GM21447 (cell line): ENCODE measurements around the gene FAM83C.
A peak's percentile ranks its signal among the peaks of the same experiment; 100 is the strongest.

Experiments
- ATAC-seq: cut with Tn5 transposase; IDR thresholded peaks from one replicate; pipeline ENCODE4 v1.9.1; 2021; ENCODE audit not compliant: unreplicated experiment

Gene FAM83C

DNA sequence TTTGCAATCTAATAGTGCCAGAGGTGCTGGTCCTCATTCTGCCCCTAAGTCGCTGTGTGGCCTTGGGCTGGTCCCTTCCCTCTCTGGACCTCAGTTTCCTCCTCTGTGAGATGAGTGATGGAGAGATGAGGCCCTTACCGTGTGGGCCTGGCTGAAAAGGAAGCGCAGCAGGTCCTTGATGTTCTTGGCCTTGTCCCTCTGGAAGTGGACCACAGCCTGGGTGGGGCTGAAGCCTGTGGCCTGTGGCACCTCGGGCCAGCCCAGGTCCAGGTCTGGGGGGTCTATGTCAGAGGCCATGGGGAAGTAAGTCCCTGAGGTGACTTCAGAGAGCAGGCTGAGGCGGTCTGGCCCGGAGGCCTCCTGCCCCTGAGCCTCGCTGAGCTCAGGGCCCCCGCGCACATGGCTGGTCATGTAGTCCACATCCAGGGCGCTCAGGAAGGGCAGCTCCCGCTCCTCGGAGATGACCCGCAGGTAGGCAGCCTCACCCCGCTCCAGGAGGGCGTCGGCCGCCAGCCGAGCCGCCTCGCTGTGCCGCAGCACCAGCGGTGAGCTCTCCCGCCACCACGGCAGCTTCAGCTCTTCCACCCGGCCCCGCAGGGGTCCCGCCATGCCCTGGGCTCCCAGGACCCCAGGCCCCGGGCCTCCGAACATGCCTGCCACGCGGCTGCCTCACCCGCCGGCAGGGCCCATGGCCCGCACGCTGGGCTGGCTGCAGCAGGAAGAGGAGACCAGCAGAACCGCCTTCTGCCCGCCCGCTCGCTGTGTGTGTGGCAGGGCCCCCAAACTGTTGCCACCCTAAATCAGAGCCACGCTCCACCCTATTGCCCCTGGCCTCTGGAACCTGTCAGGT is at the start of gene FAM83C:
FAM83C (minus strand) TSS at position 772 of the 850 bp plus-strand sequence; CDS start at position 651, 121 bp downstream.
- no peak for ATAC-seq

- no peak for ATAC-seq
Observed at GRCh38 chr20:35341366-35342028, 49.3 kb upstream of the FAM83C start.

GRCh38 chr20:35340436-35340835 is 48.2 kb upstream of the FAM83C start:
- ATAC-seq = no peak

GRCh38 chr20:35339636-35340035 is 47.4 kb upstream of the FAM83C start:
- ATAC-seq = no peak

DNA sequence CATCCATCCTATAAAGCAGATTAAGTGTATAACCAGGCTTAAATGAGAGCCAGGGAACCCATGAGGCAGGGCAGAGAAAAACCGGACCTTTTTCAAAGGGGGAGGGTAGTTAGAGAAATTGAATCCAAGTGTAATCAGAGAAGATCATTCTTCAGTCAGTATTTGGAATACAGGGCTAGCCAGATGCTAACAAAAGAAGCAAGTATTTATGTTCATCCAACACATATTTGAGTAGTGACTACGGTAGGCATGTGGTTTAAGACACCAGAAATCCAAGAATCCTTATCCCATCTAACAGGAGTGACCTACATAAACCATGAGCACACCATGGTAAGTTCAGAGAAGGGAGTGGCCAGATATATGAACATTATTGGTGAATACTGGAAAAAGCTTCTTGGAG is 46.8 kb upstream of the FAM83C start:
- no peak for ATAC-seq

DNA sequence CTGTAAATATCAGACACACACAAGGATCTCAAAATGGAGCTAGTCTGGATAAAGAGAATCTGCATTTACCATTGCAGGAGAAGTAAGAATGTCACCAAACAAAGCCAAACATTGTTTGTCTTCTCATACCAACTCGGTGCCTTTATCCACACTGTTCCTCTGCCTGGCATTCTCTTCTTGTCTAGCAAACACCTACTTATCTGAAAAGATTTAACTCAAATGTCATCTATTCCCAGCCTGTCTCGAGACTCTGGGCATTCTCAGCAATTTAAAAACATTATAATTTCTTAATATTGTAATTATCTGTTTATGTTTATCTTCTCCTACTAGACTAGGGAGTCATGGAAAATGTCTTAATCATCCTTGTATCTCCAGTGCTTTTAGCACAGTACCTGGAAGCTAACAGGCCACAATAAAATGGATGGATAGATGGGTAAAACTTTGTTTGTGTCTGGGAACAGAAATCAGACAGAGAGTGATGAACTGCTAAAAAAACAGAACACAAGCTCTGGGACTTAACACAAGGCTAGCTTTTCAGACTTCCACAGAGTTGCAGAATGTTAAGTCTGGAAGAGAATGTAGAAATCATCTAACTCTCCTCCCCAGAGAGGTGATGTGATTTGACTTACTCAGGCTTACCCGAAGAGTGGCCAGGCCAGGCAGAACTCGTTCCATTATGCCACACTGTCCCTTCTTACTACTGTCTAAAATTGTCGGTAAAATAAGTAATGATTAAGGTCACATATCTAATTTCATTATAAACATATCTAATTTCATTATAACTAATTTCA is 42.3 kb upstream of the FAM83C start:
- ATAC-seq = no peak

DNA sequence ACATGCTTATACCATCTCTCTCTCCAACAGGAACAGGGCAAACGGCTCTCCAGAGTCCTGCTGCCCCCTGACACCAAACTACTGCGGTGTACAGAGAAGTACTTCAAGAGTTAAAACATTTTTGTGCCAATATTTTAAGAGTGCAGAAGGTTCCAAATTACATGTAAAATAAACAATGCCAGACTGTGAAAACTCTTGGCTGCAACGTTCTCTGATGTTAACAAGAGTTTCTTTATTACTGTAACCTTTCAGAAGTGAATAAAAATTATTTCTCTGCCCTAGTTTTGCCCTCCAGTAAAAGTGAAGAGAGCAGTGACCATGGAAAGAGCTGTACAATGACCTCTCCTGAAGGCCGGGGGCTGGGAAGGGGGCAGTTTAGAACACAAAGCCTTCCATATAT is 41.4 kb upstream of the FAM83C start:
- no peak for ATAC-seq

GRCh38 chr20:35332540-35333200 is 40.4 kb upstream of the FAM83C start:
- no peak for ATAC-seq

DNA sequence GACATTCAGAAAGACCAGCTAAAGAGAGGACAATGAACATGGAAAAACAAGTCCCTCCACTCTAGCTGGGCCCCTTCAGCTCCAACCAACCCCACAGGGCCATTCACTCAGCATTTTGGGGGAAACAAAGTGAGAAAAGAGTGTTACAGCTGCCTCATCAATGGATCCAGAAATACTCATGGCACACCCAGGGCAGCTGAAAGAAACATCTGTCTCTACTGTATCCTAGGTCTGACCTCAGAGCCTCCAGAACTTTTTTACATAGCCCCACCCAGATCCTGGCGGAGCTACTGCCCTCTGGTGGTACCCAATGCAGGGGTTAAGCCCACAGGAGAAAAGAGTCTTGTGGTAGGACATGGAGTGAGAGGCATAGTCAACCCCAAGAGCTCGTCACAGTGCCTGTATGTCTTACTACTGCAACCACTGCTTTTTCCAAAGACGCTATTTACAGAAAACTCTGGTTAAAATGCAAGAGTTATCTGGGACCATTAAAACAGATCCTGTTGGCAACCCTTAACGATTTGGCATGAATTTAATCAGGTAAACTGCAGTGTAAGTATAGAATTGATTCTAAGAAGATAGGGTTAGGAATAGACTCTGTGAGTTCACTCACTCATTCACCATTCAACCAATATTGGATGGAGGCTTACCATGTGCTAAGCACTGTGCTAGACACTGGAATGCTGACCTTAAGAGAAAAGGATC is 37.4 kb upstream of the FAM83C start:
- peak; percentile 53 for ATAC-seq

DNA sequence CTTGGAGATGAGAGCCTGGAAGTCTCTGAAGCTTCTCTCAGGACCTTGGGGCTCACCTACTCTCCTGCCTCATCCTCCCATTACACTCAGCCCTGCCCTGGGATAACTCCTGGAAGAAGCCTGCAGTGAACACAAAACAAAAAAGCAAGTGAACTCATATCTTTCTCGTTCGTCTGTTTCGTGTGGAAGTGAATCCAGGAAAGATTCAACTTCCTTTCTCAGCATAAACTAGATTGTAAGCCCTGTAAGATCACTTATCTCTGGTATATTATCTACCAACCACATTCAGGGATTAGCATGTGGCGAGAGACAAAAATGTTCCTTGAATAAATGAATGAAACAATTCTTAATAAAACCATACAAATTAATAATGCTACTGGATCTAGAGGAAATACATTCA is 36.5 kb upstream of the FAM83C start:
- no peak for ATAC-seq

- ATAC-seq = no peak
Observed at GRCh38 chr20:35328095-35328685, 36.0 kb upstream of the FAM83C start.

- ATAC-seq = no peak
Observed at GRCh38 chr20:35327074-35327976, 35.1 kb upstream of the FAM83C start.

GRCh38 chr20:35326740-35327073 is 34.5 kb upstream of the FAM83C start:
- no peak for ATAC-seq

- ATAC-seq = no peak
Observed at GRCh38 chr20:35326021-35326739, 34.0 kb upstream of the FAM83C start.

DNA sequence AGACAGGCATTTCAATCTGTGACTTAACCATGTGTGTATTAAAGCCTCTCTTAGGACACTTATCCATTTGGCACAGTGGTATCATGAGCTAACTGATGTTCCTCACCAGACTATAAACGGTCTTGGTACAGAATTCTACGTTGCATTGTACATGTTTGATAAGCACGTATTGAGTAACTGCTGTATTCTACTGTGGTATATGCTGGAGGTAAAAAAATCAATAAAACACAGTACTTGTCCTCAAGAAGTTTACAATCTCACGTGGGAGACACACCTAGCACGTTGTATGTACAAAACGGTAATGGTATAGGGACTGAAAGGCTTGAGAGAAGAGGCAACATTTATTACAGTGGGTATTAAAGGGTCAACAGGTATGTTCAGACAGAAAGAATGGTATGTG is 33.2 kb upstream of the FAM83C start:
- no peak for ATAC-seq

- ATAC-seq = no peak
Observed at GRCh38 chr20:35320396-35321126, 28.3 kb upstream of the FAM83C start.

GRCh38 chr20:35319871-35320197 is 27.6 kb upstream of the FAM83C start:
- ATAC-seq = no peak
